Gastrocnemius medialis (tissue), 4 donors: ENCODE data around the gene UBE4B. TPM values are rescaled to one million over a fixed set of nuclear protein-coding genes. Genes with fewer than 3 reads are reported as not detected.

Experiments
- ATAC-seq, 2 donors: fragments of 150-250 bp; one replicate each; pipeline ENCODE4 v1.9.1; 2016
- DNase-seq, 2 donors: peaks; one replicate each; pipeline ENCODE4 v3.0.0-alpha.2; 2019
- H3K27ac ChIP-seq, 4 donors: fragments of 200-600 bp; sonication (generic); 1 replicate in 1 of 4; 2 replicates in 3 of 4; pipeline ENCODE4 v1.5.1; 2016 to 2018; ENCODE audit warnings: mild to moderate bottlenecking in 2 of 4, moderate library complexity in 1 of 4
- H3K27me3 ChIP-seq, 3 donors: fragments of 200-600 bp; sonication (generic) in 2 of 3; 1 replicate in 1 of 3; 2 replicates in 2 of 3; pipeline versions ENCODE4 v1.5.1 to v1.6.0; 2016 to 2019; ENCODE audit warnings: mild to moderate bottlenecking in 1 of 3, moderate library complexity in 1 of 3
- H3K36me3 ChIP-seq, 2 donors: fragments of 200-600 bp; sonication (generic) in 1 of 2; one replicate each; pipeline ENCODE4 v1.5.1; 2017 to 2018
- H3K4me1 ChIP-seq, 2 donors: fragments of 200-600 bp; sonication (generic) in 1 of 2; one replicate each; pipeline ENCODE4 v1.5.1; 2016 to 2017; ENCODE audit warnings: mild to moderate bottlenecking in 2 of 2
- H3K4me3 ChIP-seq, 4 donors: fragments of 200-600 bp; sonication (generic) in 3 of 4; 1 replicate in 1 of 4; 2 replicates in 3 of 4; pipeline ENCODE4 v1.5.1; 2016 to 2019; ENCODE audit warnings: mild to moderate bottlenecking in 2 of 4
- H3K9me3 ChIP-seq, 3 donors: fragments of 200-600 bp; sonication (generic) in 2 of 3; 1 replicate in 1 of 3; 2 replicates in 2 of 3; pipeline ENCODE4 v1.5.1; 2016 to 2019
- POLR2A ChIP-seq, 2 donors: fragments of 450-650 bp; IDR thresholded peaks; one replicate each; pipeline ENCODE4 v1.6.1; 2017; ENCODE audit warnings: antibody characterized with exemption in 2 of 2, mild to moderate bottlenecking in 2 of 2, moderate library complexity in 2 of 2
- in situ Hi-C, 4 donors: fragments of 200-750 bp; cut with MboI; loops; one replicate each; pipeline versions ENCODE4 v1.15.0 to v1.8.0; 2017; ENCODE audit warnings: low sequenced_read_pairs in 4 of 4
- intact Hi-C: fragments of 100-400 bp; cut with DNase I; formaldehyde crosslinking; loops from one replicate; pipeline ENCODE4 v1.15.1; 2023; ENCODE audit warnings: low total_unique reads
- total RNA-seq, 4 donors: library from RNA; depleted of rRNA; stranded (reverse); fragments of >200 nt; gene quantifications; one replicate each; pipeline versions ENCODE4 v1.1.0 to v1.2.3, GENCODE V29; 2016
- TF ChIP-seq, protein P1 (sequence below), 5 experiments: fragments of 450-650 bp in 3 of 5; fragments of 200-600 bp in 2 of 5; sonication (generic) in 2 of 5; IDR thresholded peaks in 4 of 5; conservative IDR thresholded peaks in 1 of 5; 1 replicate in 4 of 5; 2 replicates in 1 of 5; pipeline ENCODE4 v1.5.1; 2016 to 2019; ENCODE audit warnings: antibody characterized with exemption in 5 of 5, mild to moderate bottlenecking in 3 of 5, moderate library complexity in 3 of 5

The UBE4B gene
- total RNA-seq, 4 donors from 2014 or later, result 42.6 to 143 (median 98.2) TPM

DNA sequence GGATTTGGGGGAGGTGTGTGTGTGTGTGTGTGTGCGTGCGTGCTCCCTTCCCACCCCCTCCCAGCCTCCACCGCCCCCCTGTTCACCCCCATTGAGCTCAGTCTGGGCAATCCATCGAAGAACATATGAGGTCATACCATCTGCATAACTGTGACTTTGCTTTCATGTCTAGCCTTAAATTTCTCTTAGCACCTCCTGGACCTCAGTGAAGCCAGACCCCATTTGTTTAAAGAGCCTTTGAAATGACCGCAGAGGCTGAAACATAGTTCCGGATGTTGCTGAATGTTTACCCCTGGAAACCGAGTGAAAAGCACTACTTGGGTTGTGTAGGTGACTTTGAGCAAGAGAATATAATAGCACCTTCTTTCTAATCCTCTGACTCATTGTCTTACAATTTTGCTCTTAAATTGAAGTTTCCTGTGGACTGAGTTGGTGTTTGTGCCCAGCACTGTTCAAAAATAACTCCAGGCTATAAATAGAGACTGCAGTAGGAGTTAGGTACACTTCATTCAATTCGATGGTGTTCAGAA lies 75.4 kb downstream of the UBE4B start:
- TF ChIP-seq POLR2A (IDR thresholded peaks at IDR 0.05), result no peak
- TF ChIP-seq, protein P1, sequence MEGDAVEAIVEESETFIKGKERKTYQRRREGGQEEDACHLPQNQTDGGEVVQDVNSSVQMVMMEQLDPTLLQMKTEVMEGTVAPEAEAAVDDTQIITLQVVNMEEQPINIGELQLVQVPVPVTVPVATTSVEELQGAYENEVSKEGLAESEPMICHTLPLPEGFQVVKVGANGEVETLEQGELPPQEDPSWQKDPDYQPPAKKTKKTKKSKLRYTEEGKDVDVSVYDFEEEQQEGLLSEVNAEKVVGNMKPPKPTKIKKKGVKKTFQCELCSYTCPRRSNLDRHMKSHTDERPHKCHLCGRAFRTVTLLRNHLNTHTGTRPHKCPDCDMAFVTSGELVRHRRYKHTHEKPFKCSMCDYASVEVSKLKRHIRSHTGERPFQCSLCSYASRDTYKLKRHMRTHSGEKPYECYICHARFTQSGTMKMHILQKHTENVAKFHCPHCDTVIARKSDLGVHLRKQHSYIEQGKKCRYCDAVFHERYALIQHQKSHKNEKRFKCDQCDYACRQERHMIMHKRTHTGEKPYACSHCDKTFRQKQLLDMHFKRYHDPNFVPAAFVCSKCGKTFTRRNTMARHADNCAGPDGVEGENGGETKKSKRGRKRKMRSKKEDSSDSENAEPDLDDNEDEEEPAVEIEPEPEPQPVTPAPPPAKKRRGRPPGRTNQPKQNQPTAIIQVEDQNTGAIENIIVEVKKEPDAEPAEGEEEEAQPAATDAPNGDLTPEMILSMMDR (IDR thresholded peaks at IDR 0.05 in 4 of 5, conservative IDR thresholded peaks at IDR 0.05 in 1 of 5), result no peak
- no peak for DNase-seq
- intact Hi-C loops (loop anchor here (5.0 kb wide), 3 partner anchors 41 to 76 kb away; partner anchors contain the start of gene UBE4B), in situ Hi-C loops (no loop called here)
- H3K36me3 ChIP-seq, result peaks cover 0 to 42% of the 10 kb centered on the region in 2 donors
- H3K27me3 ChIP-seq, result no peaks in the 10 kb centered on the region
- H3K4me3 ChIP-seq, result peak overlapping the region in 2 of 4 donors; percentile 8 to 29
- H3K9me3 ChIP-seq, result no peaks in the 10 kb centered on the region
- peak; percentile 74 to 79 for ATAC-seq
- peak overlapping the region; percentile 79 to 90 (median 87) for H3K27ac ChIP-seq
- peaks cover 28 to 36% of the 10 kb centered on the region in 2 donors for H3K4me1 ChIP-seq

DNA sequence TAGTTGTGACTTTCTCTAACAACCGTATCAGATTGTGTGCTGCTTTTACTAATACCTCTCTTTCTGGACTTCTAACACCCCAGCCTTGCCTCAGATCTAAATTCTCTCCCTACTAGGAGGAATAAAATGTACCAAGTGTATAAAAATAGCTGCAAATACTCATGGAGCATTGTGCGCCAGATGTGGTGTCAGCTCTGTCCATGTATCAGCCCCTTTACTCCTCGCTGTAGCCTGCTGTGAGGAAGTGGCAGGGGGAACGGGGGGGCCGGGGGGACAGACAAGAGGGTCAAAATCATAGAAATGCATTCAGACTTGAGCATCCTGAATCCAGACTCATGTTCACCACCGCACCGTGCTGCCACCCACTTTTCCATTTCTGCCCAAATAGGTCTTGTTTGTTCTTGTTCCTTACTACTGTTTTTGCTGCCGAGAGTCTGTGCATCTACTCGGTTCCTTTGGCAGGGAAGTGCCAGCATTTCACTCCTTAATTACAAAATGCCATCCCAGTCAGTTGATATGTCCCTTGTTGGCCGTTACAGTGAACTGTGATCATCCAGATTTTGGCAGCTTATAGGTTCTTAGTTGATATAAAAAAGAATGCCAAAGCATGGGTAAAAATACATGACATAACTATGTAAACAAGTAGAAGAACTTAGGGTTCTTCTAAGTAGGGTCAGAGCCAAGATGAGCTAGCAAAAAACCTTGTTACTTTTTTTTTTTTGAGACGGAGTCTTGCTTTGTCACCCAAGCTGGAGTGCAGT lies 76.4 kb downstream of the UBE4B start:
- in situ Hi-C loops (no loop called here), intact Hi-C loops (loop anchor here (5.0 kb wide), 3 partner anchors 42 to 77 kb away; partner anchors contain the start of gene UBE4B)
- Histone ChIP-seq H3K4me3 (peak overlapping the region in 1 of 4 donors; percentile 29), H3K36me3 (peaks cover 0 to 33% of the 10 kb centered on the region in 2 donors), H3K27me3 (no peaks in the 10 kb centered on the region), H3K27ac (peak overlapping the region; percentile 79 to 90 (median 87)), H3K4me1 (peaks cover 28 to 36% of the 10 kb centered on the region in 2 donors), H3K9me3 (no peaks in the 10 kb centered on the region)
- ATAC-seq (peak; percentile 61 to 78), DNase-seq (peak; percentile 20 to 46)
- TF ChIP-seq, protein P1 (IDR thresholded peaks at IDR 0.05 in 4 of 5, conservative IDR thresholded peaks at IDR 0.05 in 1 of 5), result no peak
- TF ChIP-seq POLR2A (IDR thresholded peaks at IDR 0.05), result peak in 1 of 2 donors; percentile 26

DNA sequence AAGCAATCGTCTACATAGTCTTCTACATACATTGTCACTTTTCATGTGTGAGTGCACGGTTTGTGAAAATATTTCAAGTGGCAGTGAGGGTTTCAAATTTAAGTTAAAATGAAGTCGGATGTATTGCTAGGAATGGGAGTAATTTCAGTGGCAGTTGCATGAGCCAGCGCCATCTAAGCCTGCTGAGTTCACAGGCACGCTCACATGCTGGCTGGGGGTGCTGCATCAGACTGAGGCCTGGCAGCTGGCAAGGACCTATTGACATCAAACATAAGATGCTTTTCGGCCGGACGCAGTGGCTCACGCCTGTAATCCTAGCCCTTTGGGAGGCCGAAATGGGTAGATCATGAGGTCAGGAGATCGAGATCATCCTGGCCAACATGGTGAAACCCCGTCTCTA lies 80.7 kb downstream of the UBE4B start:
- Histone ChIP-seq H3K4me3 (no peak overlapping the region), H3K4me1 (peaks cover 8 to 10% of the 10 kb centered on the region in 2 donors)

DNA sequence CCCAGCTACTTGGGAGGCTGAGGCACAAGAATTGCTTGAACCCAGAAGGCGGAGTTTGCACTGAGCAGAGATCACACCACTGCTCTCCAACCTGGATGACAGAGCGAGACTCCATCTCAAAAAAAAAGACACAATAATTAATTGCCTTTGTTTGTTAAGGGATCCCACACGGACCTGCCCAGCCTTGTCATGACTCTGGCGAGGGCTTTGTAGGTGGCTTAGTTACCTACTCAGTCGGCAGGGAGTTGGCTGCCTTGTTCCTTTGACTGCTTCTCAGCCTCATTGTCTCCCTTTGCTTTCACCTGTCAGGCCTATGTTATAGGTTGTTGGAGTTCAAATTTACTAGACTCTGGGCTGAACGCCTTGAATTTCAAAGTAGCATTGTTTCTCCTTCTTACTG lies 82.0 kb downstream of the UBE4B start:
- in situ Hi-C loops (no loop called here), intact Hi-C loops (no loop called here)
- Histone ChIP-seq H3K4me3 (no peak overlapping the region), H3K27ac (no peak overlapping the region), H3K4me1 (peaks cover 0 to under 1% of the 10 kb centered on the region in 2 donors), H3K27me3 (no peaks in the 10 kb centered on the region), H3K36me3 (peaks cover 3 to 20% of the 10 kb centered on the region in 2 donors), H3K9me3 (no peaks in the 10 kb centered on the region)
- TF ChIP-seq POLR2A (IDR thresholded peaks at IDR 0.05), result no peak
- TF ChIP-seq, protein P1 (IDR thresholded peaks at IDR 0.05 in 4 of 5, conservative IDR thresholded peaks at IDR 0.05 in 1 of 5), result no peak
- no peak for DNase-seq
- ATAC-seq, result no peak

More for the DNA sequence above, 80.7 kb downstream of the UBE4B start:
- intact Hi-C loops, result no loop called here
- Histone ChIP-seq H3K27ac (no peak overlapping the region), H3K9me3 (no peaks in the 10 kb centered on the region), H3K27me3 (no peaks in the 10 kb centered on the region), H3K36me3 (peaks cover 3 to 12% of the 10 kb centered on the region in 2 donors)
- no peak for DNase-seq
- in situ Hi-C loops, result no loop called here
- TF ChIP-seq, protein P1 (IDR thresholded peaks at IDR 0.05 in 4 of 5, conservative IDR thresholded peaks at IDR 0.05 in 1 of 5), result no peak
- no peak for TF ChIP-seq POLR2A (IDR thresholded peaks at IDR 0.05)
- no peak for ATAC-seq
